Mesenteric fat pad (tissue), 1 donor: ENCODE measurements around the gene ABHD15. TPM values are rescaled to one million over a fixed set of nuclear protein-coding genes. Genes with fewer than 3 reads are reported as not detected.

Source experiments
- DNase-seq: peaks from one replicate; pipeline ENCODE4 v3.0.0-alpha.2; 2020; ENCODE audit warnings: low spot score
- total RNA-seq: library from RNA; stranded (reverse); fragmentation: NEBNext Ultra II Directional; extraction: Animal tissue kit (Norgen Biotek cat#: 25700); gene quantifications from one replicate; pipeline ENCODE4 v1.2.1, GENCODE V29; 2021
- donor health status: DM: yes; HTN: yes; CAD: no.

Gene ABHD15
- total RNA-seq, 1 donor from 2014 or later: 38.3 TPM

- DNase-seq: no peak
Observed at GRCh38 chr17:29583324-29584248, 16.7 kb upstream of the ABHD15 start.

DNA sequence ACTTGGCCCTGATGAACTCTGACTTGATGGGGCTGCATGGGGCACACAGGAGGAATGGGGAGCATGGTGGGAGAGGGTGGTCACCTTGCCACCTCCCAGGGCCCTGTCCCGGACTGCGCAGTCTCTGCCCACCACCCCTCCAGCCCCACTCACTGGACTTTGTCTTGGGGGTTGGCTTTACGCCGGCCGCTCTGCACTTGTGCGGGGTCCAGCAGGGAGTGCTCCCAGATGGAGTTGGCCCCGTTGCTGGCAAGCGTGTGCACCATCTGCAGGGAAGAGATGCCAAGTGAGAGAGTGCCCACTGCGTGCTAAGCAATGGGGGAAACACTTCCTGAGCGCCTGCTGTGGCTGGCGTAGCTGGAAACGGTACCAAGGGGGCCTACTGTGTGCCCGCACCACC lies 15.9 kb upstream of the ABHD15 start:
- no peak for DNase-seq

GRCh38 chr17:29582254-29582765 lies 15.5 kb upstream of the ABHD15 start:
- no peak for DNase-seq

DNA sequence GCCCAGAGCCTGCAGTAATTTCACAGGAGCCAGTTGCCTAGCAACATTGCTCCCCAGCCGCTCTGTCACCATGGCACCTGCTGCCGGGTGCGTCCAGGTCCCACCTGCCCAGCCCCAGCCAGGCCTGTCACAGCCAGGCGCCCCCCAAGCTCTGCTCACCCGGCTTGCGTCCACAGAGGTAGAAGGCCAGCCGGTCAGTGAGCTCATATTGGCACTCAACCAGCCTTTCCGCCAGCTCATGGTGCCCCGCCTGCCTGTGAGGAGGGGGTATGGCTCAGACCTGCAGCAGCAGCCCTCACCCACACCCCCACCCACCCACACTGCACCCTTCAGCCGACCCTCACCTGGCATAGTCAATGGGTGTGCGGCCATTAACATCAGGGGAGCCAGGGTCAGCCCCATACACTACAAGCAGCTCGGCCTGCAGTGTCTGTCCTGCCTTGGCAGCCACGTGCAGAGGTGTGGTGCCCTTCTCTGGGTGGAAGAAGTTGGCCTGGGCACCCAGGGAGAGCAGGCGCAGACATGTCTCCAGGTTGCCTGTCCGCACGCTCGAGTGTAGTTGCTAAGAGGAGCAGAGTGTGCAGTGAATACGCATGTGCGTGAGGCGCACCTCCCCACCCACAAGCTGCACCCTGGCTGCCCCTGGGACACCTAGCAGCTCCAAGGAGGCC lies 14.9 kb upstream of the ABHD15 start:
- DNase-seq: no peak

DNA sequence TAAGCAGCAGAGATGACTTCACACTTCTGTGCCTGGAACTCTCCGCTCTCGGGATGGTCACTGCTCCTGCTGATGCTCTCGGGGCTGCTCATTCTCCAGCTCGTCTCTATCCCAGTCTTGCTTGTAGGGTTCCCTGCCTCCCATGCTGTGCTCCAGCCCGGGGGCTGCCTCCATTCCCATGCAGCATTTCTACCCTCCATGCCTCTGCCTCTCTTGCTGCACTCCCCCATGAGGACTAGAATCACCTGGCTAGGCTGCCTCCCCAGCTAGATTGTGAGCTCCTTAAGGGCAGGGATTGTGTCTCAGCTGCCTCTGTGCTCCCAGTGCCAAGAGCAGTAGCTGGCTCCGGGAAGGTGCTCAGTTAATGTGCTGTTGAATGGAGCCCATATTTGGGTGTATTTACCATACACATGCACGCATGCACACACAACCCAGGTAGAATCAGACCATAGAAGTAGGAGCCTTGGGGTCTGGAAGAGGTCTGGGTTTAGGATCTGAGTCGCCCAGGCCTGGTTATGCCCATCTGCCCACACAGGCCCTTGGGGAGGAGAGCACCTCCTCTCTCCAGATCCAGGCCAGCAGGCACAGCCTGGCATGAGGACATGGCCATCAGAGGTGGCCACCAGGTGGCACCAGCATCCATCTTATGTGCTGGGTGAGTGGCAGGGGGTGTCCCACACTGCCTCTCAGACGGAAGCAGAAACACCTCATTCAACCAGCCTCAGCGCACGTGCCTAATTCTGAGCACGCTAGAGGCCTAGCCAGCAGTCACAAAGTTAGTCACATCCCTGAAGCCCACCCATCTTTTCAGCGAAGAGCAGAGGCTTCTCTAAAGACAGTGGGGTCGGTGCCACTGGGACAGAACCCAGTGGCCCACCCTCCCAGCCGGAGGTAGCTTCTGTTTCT lies 13.3 kb upstream of the ABHD15 start:
- DNase-seq: no peak

DNA sequence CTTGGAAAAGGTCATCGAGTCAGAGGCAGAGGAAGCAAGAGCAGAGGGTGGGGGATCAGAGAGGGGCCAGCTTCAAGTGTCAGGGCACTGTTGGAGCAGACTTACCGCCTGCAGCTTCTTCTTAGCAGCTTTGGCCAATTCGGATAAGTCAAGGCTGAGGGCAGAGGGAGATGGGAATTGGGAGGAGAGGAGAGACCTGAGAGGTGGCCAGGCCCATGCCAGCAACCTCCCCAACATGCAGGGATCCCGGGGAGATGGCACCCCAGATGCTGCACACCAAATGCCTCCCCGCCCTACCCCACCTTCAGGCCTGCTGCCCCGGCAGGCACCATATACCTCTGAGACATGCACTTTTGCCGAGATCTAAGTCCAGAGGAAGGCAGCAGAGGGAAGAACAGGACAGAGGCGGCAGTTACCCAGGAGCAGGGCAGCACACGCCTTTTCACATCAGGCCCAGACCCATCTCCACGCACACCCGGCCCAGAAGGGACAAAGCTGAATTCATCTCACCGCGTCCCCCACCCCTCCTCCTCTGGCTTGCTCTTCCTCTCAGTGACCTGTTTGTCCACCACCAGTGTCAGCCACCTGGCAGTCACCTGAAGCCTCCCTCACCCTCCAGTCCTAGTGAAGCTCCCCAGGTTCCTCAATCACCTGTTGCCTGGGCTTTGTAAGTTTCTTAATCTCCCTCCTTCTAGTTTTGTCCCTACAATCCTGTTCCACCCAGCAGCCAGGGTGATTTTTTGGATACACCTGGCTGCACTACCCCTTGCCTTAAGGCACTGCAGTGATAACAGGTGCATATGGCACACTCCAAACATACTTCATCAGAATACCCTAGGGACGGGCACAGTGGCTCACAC lies 12.0 kb upstream of the ABHD15 start:
- no peak for DNase-seq

- DNase-seq: no peak
Observed at GRCh38 chr17:29577385-29578211, 10.8 kb upstream of the ABHD15 start.

GRCh38 chr17:29577001-29577370 lies 10.1 kb upstream of the ABHD15 start:
- DNase-seq: no peak

DNA sequence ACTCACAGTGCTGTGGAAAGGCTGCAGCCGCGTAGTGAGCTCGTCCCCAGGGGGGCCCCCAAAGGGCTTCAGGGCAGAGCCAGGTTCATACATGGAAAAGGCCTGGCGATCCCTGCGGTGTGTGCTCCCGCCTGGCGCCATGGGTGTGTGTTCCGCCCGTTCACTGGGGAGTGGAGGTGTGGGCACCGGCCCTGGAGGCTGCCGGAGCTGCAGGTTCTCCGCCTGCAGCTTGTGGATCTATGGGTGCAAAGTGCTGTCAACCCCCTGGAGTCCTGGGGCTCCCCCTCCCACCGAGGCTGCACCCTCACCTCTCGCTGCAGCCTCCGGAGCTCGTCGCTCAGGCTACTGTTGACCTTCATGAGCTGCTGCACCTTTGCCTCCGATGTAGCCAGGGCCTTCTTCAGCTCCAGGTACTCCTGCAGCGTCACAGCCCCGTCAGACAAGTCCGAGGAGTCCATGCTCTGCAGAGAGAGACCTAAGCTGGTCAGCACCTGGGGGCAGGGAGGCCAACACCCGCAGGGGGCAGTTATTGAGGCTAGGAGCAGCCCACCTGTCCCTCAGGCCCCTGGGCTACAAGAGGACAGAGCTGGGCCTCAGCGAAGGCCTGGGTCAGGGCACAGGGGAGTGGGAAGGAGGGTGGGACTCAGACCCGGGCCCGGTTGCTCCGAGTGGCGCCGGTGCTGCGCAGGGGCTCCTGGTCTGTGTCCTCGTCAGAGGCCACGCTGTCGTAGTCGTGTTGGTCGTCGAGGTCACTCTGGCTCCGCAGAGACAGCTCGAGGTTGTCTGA lies 9.6 kb upstream of the ABHD15 start:
- no peak for DNase-seq

GRCh38 chr17:29575511-29576213 lies 8.8 kb upstream of the ABHD15 start:
- DNase-seq: no peak

DNA sequence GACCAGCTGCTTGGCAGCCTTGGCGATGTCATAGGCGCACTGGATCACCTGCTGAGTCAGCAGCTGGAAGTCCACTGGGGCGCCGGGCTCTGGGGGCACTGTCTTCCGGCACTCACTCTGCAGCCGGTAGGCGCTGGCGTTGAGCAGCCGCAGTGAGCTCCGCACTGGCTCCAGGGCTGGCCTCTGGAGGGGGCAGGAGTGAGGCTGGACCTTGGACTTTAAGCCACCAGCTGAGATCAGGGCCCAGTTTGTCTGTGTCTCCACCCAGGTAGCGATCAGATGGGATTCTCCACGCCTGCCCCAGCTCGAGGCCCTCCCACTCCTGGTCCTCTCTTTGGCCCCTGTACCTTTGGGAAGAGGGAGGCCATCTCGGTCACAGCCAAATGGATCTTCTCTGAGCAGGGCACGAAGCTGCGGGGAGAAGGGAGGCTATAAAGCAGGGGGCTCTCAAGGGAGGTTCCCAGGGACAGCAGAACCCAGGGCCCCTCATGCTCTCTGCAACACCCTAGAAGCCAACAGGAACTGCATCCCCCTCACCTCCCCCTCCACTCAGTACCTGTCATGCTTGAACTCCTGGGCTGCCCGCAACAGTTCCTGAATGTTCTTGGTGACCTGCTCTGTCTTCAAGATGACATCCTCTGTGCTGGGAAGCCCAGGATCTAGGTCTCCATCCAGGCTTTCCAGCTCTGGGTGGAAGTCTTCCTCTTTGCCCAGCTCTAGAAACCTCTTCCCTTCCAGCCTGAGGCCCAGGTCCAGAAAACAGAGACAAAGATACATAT lies 8.1 kb upstream of the ABHD15 start:
- no peak for DNase-seq

DNA sequence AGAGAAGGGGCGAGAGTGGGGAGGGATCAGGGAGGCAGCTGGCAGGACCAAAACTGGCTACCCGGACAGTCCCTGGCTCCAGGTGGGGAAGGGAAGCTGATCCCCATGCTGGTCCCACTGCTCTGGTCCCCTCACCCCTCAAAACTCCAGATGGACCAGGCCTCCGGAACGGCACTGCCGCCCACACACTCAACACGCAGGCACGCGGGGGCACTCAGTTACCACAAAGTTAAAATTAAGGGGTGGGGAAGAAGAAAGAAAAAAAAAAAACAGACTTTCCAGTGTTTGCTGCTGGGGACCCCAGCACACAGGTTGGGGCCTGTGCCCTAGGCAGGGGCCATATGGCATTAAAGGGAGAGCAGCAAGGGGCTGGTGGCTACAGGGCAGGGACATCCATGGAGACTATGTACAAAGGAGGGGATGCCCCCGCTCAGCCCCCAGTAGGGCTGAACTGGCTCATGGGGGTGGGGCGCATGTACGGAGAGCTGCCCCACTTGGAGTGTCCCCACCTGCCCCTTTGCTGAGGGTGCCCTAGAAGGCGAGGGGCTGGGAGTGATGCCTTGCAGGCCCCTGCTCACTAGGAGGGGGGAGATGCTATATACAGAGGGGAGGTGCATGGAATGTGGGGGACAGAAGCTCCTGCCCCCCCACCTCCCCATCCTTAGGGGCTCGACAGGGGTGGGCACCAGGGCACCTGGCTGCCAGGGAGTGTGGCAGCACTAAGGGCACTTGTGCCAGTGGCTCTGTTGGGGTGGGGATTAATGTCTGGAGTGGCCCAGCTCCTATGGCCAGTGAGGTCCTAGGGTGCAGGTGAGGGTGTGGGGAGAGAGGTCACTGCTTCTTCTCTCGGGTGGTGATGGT lies 7.3 kb upstream of the ABHD15 start:
- no peak for DNase-seq

DNA sequence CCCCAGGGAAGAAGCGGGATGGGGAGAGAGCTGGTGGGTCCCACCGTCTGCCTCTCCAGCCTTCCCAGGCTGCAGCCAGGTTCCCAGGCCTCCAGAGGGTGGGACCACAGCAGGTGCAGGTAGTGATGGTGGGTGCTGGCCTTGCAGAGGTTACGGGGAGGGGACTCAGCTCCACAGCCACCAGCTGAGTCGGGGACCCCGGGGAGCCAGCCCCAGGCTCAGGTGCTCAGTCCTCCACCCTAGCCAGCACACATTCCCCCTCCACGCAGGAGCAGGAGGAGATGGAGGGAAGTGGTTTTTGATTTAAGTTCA lies 6.7 kb upstream of the ABHD15 start:
- DNase-seq: peak; percentile 85

DNA sequence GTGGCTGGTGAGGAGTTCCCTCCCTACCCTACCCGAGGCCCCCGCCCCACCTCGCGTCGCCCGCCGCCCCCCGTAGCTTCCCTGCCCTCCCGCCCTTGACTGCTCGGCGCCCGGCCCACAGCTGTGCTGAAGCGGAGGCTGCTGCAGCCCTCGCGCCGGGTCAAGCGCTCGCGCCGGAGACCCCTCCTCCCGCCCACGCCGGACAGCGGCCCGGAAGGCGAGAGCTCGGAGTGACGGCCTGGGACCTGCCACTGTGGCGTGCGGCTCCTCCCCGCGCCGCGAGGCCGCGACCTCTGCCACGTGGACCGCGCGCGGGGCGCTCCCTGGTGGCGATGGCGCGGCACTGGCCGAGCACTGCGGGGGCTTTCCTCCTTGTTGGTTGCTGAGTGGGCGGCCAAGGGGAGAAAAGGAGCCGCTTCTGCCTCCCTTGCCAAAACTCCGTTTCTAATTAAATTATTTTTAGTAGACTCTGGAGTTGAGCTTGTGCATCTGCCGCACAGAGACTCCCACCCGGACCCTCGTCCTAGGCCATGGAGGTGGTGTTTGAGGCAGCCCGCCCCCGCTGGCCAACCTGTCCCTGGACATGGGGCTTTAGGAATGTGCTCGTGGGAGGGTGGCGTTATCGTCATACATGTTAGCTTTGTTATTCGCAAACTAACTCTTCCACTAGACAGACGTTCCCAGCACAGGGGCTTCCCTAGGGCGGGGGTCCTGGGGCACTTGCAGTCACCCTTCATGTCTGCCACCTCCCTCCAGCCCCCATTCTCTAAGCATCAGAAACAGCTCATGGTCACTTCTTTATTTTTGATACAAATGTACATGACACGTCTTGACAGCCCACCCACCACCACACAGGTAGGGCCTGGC lies 6.1 kb upstream of the ABHD15 start:
- DNase-seq: peak; percentile 91

GRCh38 chr17:29571883-29572681 lies 5.2 kb upstream of the ABHD15 start:
- peak; percentile 90 for DNase-seq
